Non-pigmented ciliary epithelial cell (primary cell): ENCODE results near the gene MAGI2.
A peak's percentile ranks its signal among the peaks of the same experiment; 100 is the strongest.
"Not testable (repeated sequence)": the region's sequence is repeated elsewhere in the genome, so short reads cannot be mapped to it uniquely, and the experiment has no call there.

Experiments
- DNase-seq: peaks from one replicate; pipeline ENCODE4 v3.0.0-alpha.2; 2010; ENCODE audit warnings: low read depth

Gene MAGI2

GRCh38 chr7:79050603-79051002 lies 402.9 kb downstream of the MAGI2 start:
- peak; percentile 17 for DNase-seq

DNA sequence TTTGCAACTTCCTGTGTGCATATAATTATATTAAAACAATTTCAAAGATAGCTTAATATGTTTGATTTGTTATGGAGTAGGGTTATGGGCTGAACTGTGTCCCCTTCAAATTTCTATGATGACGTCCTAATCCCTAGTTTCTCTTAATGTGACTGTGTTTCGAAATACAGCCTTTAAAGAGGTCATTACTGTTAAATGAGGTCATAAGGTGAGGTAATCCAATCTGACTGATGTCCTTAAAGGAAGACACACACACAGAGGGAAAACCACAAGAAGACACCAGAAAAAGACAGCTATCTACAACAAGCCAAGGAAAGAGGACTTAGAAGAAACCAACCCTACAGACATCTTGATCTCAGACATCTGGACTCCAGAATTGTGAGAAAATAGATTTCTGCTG lies 407.4 kb downstream of the MAGI2 start:
- DNase-seq, result no peak

GRCh38 chr7:79037001-79037400 lies 416.5 kb downstream of the MAGI2 start:
- DNase-seq, result no peak

GRCh38 chr7:79036356-79036755 lies 417.1 kb downstream of the MAGI2 start:
- DNase-seq, result no peak

- no peak for DNase-seq
These were observed 417.6 kb downstream of the MAGI2 start for GRCh38 chr7:79035858-79036257.

DNA sequence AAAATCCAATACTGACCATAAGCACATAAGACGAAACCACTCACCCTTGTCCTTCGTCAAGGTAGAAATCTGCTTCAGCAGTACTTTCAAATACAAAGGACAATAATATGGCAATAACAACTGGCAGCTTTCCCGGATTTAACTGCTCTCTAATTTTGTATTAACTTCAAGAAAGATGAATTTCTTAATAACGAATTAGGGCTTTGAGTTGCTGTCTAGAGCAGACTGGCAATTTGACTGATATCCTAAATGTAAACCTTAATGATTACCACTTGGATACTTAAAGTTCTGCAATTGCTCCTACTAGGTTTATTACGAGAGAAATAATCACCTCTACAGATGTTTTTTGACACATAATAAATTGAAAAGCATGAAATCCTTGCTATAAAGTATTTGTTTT lies 418.7 kb downstream of the MAGI2 start:
- DNase-seq, result no peak

DNA sequence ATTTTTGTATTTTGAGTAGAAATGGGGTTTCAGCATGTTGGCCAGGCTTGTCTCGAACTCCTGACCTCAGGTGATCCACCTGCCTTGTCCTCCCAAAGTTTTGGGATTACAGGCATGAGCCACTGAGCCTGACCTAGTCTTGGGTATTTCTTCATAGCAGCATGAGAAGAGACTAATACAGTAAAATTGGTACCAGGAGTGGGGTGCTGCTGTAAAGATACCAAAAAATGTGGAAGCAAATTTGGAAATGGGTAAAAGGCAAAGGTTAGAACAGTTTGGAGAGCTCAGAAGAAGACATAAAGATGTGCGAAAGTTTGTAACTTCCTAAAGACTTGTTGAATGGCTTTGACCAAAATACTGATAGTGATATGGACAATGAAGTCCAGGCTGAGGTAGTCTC lies 433.8 kb downstream of the MAGI2 start:
- not testable (repeated sequence) for DNase-seq

GRCh38 chr7:79011921-79012320 lies 441.5 kb downstream of the MAGI2 start:
- DNase-seq, result no peak

DNA sequence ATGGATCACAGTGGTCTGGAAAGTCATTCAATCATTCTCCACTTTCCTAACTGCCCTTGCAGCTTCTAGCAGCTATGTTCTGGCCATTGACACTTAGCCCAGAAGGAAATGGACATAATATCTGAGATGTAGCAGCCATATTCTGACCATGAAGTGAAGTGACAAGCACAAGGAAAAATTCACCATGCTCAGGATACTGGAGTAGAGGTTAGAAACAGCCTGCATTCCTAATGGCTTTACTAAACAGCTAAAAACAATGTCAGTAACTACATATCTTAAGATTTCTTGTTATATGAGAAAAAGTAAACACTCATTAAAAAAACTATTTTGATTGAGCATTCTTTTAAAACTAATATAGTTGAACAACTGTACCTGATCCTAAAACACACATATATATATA lies 443.8 kb downstream of the MAGI2 start:
- DNase-seq, result no peak

DNA sequence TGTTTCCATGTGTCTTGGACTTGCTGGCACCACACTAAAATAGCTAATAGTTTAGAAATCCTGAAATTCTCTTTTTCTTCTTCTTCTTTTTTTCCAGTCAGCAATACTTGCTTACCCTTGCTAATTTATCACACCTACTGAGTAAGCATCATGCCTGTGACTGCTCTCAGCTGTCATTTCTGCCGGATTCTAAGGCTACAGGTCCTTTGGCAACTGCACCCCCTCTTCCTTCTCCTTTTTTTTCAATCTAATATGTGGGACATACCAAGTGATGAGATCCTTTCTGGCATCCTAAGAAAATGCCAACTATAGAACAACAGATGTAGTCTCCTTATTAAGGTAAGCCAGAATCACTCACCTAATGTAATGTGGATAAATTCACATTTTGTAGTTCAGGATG lies 444.7 kb downstream of the MAGI2 start:
- no peak for DNase-seq

GRCh38 chr7:78996013-78996412 lies 457.5 kb downstream of the MAGI2 start:
- DNase-seq, result no peak

GRCh38 chr7:78993341-78993740 lies 460.1 kb downstream of the MAGI2 start:
- no peak for DNase-seq

GRCh38 chr7:78985509-78985908 lies 468.0 kb downstream of the MAGI2 start:
- no peak for DNase-seq

GRCh38 chr7:78983483-78983882 lies 470.0 kb downstream of the MAGI2 start:
- no peak for DNase-seq

- no peak for DNase-seq
These were observed 483.0 kb downstream of the MAGI2 start for GRCh38 chr7:78970440-78970916.

DNA sequence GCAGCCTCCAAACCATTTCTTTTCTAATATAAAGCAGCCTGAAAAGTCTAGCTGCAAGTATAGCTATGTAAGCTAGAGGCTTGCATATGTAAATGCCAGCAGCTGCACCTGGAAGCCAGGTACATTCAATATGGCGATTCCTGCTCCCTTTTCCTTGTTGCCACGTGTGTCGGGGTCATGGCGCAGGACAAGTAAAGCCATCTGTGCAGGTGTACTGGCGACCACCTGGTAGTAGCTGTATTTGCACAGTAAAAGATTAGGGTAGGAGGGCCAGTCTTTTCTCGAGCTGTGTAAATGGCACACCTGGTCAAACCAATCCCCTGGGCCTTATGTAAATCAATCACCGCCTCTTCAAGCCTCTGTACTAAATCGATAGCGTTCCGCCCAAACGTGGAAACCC lies 484.5 kb downstream of the MAGI2 start:
- no peak for DNase-seq

- not testable (repeated sequence) for DNase-seq
These were observed 485.9 kb downstream of the MAGI2 start for GRCh38 chr7:78967561-78967960.

DNA sequence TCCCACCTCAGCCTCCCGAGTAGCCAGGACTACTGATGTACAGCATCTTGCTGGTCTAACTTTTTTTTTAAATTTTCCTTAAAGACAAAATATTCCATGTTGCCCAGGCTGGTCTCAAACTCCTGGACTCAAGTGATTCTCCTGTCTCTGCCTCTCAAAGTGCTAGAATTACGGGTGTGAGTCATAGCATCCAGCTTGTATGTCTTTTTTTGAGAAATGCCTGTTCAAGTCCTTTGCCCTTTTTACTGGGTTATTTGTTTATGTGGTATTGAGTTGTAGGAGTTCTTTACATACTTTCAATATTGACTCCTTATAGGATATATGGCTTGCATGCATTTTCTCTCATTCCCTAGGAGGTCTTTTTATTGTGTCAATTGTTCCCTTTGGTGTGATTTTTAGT lies 486.4 kb downstream of the MAGI2 start:
- DNase-seq, result no peak

DNA sequence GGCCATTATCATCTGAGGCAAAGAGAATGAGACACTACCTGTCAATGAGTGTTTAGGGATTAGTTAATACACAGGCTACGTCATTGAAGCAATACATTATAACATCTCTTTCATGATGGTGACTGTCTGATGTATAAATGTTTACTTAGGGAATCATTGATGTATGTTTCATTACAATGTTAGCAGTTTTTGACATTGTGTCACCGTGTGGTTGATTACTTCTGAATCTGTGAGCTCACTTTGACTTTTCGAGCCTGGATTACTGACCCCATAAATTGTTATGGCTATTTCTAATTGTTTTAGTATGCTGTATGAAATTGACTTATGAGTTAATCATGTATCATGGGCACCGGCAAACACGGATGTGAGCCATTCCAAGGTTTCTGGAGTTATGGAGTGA lies 494.0 kb downstream of the MAGI2 start:
- peak; percentile 6 for DNase-seq

DNA sequence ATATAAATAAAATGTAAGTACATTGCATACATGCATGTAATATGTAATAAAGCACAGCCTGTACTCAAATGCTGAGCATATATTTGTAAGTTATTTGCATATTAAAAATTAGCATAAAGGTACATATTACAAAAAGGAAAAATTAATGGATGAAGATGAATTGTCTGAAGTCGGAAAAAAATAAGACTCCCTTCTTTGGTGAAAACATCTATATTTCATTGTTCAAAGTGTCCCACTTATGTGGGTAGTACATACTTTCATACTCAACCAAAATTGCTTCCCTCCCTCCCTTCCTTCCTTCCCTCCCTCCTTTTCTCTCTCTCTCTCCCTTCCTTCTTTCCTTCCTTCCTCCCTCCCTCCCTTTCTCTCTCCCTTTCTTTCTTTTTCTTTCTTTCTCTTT lies 498.1 kb downstream of the MAGI2 start:
- no peak for DNase-seq

DNA sequence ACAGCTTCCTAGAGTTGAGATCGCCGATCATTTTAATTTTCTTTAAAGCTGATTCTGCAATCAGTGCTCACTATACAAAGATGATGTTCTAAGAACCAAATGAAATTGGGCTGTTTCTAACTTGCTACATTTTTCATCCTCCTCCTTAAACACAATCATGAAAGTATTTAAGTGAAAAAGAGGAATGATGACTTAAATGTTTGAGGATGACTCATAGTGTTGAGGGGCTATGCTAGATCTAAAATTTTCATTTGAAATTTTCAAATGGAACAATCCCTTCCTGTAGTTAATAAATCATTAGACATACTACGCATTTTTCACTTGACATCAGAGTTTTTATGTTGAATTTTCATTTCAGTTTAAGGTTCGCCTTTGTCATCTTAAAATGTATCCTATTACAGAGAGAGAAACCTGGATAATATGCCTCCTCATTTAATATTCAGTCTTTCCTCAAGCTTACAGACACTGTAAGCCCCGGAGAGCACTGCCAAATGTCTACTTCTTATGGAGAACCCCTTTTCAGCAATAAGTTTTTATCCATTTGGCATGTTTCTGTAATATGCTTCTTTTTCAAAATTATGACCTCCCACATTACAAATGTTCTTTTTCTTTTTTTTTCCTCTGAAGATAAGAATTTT lies 499.6 kb downstream of the MAGI2 start:
- no peak for DNase-seq

DNA sequence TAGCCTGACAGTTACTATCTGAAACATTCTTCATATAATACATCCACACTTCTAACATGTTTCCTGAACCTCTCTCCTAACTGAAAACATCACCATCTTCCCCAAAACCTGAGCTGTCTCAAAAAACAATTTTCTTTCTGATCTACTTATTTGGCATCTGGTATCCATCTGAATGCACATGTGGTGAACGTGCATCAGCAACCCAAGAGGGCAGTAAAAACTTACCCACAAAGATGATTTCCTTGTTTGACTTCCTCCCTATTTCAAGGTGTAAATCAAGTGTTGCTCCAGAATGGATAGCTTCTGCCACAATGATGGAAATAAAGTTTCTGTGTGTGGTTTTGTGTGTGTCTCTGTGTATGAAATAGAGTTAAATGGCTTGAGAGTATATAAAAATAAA lies 500.4 kb downstream of the MAGI2 start:
- DNase-seq, result no peak

DNA sequence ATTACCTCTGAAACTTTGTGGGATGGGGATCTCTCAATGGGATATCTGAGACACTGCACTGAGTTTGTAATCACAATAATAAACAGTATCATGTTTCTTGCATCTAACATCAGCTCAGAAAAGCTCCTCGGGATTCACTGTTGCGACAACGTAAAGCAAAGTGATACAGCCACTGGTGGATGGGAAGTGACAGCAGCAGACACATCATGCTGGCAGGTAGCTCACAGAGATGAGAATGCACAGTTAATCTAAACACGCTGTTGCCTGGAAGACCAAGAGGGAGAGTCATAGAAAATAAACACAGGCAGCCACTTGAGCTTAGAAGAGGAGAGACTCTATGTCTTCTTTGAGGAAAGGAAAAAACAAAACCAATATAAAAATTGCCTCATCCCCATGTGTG lies 513.8 kb downstream of the MAGI2 start:
- no peak for DNase-seq

DNA sequence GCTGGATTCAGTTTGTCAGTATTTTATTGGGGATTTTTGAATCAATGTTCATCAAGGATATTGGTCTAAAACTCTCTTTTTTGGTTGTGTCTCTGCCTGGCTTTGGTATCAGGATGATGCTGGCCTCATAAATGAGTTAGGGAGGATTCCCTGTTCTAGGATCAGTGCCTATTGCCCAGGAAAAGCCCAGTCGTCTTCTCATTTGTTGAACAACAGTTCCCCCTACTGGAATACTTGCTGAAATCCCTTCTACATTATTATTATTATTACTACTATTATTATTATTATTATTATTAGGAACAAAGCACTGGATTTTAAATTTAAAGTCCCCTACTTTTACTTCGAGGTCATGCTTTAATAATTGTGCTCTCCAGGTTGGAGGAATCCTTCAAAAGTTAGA lies 528.9 kb downstream of the MAGI2 start:
- peak; percentile 2 for DNase-seq

- peak; percentile 3 for DNase-seq
These were observed 540.7 kb downstream of the MAGI2 start for GRCh38 chr7:78912781-78913180.
